Nephron (organoid): ENCODE data around the gene OCA2.

Source experiments
- H3K27ac Mint-ChIP-seq, 3 experiments: 2 replicates each; pipeline ENCODE4 v1.8.0; 2020; ENCODE audit warnings: mixed read lengths in 3 of 3, mild to moderate bottlenecking in 2 of 3, moderate library complexity in 1 of 3
- H3K27me3 Mint-ChIP-seq: 2 replicates; pipeline ENCODE4 v1.8.0; 2021; ENCODE audit warnings: low read depth, mild to moderate bottlenecking, moderate library complexity, mixed read lengths
- H3K36me3 Mint-ChIP-seq: 2 replicates; pipeline ENCODE4 v1.8.0; 2020; ENCODE audit warnings: low read depth, mixed read lengths
- H3K4me1 Mint-ChIP-seq: 2 replicates; pipeline ENCODE4 v1.8.0; 2020; ENCODE audit warnings: mixed read lengths
- H3K4me3 Mint-ChIP-seq, 3 experiments: 2 replicates each; pipeline ENCODE4 v1.8.0; 2020; ENCODE audit warnings: mild to moderate bottlenecking in 3 of 3, mixed read lengths in 3 of 3, moderate library complexity in 2 of 3
- H3K9me3 Mint-ChIP-seq: 2 replicates; pipeline ENCODE4 v1.8.0; 2020; ENCODE audit warnings: mixed read lengths
- TF ChIP-seq, protein P1 (sequence below), 3 experiments: fragments of 200-600 bp; sonication (generic); IDR thresholded peaks; one replicate each; pipeline ENCODE4 v1.5.0; 2021; ENCODE audit warnings: antibody characterized with exemption in 3 of 3; ENCODE audit not compliant: unreplicated experiment in 3 of 3

OCA2 gene

DNA sequence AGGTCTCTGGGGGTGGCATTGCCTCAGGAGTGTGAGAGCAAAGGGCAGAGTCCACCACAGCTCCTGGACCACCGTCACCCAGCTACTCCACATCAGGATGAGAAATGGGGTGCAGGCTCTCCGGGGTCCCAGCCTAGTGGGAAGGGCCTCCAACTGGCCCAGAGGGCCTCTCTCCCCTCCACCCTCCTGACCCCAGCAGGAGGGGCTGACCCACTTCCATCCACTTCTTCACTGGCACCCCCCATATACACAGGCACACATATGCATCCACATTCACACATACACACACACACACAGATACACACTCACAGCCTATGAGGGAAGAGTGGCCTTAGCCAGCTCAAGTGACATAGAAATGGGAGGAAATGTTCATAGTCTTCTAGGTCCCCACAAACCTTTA is 286.0 kb downstream of the OCA2 start:
- Mint-ChIP-seq H3K36me3 (no peaks in the 10 kb centered on the region), H3K9me3 (no peaks in the 10 kb centered on the region), H3K4me1 (peaks cover 4% of the 10 kb centered on the region), H3K27ac (peak overlapping the region in 1 of 3 experiments; percentile 34), H3K27me3 (peaks cover 5% of the 10 kb centered on the region), H3K4me3 (no peak overlapping the region)
- TF ChIP-seq, protein P1, sequence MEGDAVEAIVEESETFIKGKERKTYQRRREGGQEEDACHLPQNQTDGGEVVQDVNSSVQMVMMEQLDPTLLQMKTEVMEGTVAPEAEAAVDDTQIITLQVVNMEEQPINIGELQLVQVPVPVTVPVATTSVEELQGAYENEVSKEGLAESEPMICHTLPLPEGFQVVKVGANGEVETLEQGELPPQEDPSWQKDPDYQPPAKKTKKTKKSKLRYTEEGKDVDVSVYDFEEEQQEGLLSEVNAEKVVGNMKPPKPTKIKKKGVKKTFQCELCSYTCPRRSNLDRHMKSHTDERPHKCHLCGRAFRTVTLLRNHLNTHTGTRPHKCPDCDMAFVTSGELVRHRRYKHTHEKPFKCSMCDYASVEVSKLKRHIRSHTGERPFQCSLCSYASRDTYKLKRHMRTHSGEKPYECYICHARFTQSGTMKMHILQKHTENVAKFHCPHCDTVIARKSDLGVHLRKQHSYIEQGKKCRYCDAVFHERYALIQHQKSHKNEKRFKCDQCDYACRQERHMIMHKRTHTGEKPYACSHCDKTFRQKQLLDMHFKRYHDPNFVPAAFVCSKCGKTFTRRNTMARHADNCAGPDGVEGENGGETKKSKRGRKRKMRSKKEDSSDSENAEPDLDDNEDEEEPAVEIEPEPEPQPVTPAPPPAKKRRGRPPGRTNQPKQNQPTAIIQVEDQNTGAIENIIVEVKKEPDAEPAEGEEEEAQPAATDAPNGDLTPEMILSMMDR (IDR thresholded peaks at IDR 0.05; ENCODE audit: unreplicated experiment in 3 of 3): no peak

DNA sequence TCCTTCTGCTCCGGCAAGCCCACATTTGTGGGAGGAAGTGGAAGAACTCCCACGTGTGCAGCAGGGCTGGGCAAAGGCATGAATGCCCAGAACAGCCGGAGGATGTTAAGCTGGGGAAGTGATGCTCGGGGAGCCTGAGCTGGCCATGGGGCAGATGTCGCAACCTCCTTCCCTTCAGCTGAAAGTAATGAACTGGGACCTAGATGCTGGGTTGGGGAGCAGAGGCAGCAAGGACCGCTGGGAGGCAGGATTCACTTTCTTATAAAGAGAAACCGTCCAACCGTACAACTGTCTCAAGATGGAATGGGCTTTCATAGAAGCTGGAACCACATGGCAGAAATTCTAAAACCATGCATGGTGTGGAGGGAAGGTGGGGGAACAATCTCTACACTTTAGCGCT is 290.9 kb downstream of the OCA2 start:
- H3K4me1 Mint-ChIP-seq: peaks cover 4% of the 10 kb centered on the region

DNA sequence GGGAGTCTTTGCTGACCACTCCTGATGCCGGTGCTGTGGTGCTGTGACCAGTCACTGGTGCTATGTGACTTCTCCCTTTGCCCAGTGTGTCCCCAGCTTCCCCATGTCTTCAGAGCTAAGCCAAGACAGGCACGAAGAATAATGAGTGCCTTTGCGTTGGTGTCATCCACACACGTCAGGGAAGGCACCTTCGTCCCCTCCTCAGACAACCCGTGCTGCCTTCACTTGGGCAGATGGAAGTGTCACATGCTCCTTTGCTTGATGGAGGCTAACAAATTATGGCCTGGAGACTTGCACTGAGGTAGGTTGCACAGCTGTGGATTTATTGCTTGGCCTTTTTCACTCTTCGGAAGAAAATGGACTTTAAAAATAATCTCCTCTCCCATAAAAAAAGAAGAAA is 291.8 kb downstream of the OCA2 start:
- H3K4me1 Mint-ChIP-seq: no peaks in the 10 kb centered on the region
- TF ChIP-seq, protein P1 (IDR thresholded peaks at IDR 0.05; ENCODE audit: unreplicated experiment in 3 of 3): no peak
- peaks cover 12% of the 10 kb centered on the region for H3K9me3 Mint-ChIP-seq
- no peaks in the 10 kb centered on the region for H3K36me3 Mint-ChIP-seq
- H3K27me3 Mint-ChIP-seq: peaks cover 7% of the 10 kb centered on the region
- no peak overlapping the region for H3K27ac Mint-ChIP-seq
- H3K4me3 Mint-ChIP-seq: no peak overlapping the region

More for the DNA sequence above, 290.9 kb downstream of the OCA2 start:
- peaks cover 7% of the 10 kb centered on the region for H3K9me3 Mint-ChIP-seq
- TF ChIP-seq, protein P1 (IDR thresholded peaks at IDR 0.05; ENCODE audit: unreplicated experiment in 3 of 3): no peak
- no peaks in the 10 kb centered on the region for H3K36me3 Mint-ChIP-seq
- H3K4me3 Mint-ChIP-seq: no peak overlapping the region
- H3K27ac Mint-ChIP-seq: no peak overlapping the region
- peaks cover 7% of the 10 kb centered on the region for H3K27me3 Mint-ChIP-seq

DNA sequence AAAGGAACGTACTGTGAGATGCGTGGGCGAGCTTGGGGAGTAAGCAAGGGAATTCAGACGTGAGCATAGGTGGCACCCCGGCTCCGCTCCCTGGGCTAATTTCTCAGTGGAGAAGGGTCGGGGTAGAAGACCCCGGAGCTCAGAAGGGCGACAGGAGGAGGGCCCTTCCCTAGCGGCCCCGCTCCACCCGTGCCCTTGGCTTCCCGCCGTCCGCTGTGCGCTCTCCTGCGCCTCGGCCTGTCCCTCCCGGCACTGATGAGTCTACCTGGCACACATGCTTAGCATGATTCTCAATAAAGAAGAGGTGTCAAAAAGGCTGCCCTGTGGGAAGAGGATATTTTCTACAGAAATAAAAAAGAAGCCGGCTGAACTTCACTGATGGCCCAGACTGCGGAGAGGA is 292.7 kb downstream of the OCA2 start:
- Mint-ChIP-seq H3K9me3 (peaks cover 12% of the 10 kb centered on the region), H3K27ac (no peak overlapping the region), H3K4me1 (no peaks in the 10 kb centered on the region), H3K4me3 (no peak overlapping the region), H3K36me3 (no peaks in the 10 kb centered on the region), H3K27me3 (peaks cover 7% of the 10 kb centered on the region)
- TF ChIP-seq, protein P1 (IDR thresholded peaks at IDR 0.05; ENCODE audit: unreplicated experiment in 3 of 3): no peak

DNA sequence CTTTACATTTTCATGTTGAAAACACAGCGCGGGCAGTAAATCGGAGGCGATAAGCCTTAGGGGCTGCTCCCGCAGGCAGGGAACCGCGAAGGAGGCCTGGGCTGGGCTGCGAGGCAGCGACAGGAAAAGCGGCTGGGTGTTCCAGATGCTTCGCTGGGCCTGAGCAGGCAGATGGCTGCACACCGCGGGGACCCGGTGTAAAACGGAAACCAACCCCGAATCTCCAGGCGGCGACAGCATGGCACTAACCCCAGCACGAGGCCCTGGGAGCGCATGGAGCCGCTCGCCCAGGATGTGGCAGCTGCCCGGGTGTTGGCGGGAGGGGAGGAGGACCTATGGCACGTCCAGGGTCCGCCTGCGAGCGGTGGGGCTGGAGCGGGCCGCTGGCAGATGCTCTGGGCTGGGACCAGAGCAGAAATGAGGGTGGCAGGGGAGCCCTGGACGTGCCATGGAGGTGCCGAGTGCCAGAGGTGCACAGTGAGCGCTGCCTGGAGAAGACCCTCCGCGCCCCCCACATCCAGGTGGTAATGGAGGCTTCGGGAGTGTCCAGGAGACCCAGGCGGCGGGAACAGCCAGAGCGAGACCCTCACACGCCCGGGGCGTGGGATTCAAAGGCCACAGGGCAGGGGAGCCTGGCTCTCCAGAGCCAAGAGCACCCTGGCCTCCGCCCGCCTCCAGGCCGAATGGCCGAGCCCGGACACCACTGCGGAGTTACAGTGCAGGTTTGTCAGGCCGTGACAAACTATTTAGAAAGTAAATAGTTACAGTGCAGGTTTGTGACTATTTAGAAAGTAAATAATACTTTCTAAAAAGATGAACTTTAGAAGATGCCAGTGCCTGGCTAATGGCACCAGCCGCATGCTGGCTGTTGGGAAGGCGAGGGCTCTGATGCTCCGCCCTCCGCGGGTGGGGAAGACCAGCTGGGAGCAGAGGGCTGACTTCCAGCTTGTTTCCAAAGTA is 293.6 kb downstream of the OCA2 start:
- H3K9me3 Mint-ChIP-seq: peaks cover 12% of the 10 kb centered on the region
- no peak overlapping the region for H3K4me3 Mint-ChIP-seq
- H3K4me1 Mint-ChIP-seq: no peaks in the 10 kb centered on the region
- H3K36me3 Mint-ChIP-seq: no peaks in the 10 kb centered on the region
- peaks cover 7% of the 10 kb centered on the region for H3K27me3 Mint-ChIP-seq
- TF ChIP-seq, protein P1 (IDR thresholded peaks at IDR 0.05; ENCODE audit: unreplicated experiment in 3 of 3): no peak
- H3K27ac Mint-ChIP-seq: no peak overlapping the region
